ENCODE data around the gene LYSMD4. TPM values are rescaled to one million over a fixed set of nuclear protein-coding genes. Genes with fewer than 3 reads are reported as not detected.

The LYSMD4 gene
- total RNA-seq, 1 donor from 2014 or later: 13.1 TPM

DNA sequence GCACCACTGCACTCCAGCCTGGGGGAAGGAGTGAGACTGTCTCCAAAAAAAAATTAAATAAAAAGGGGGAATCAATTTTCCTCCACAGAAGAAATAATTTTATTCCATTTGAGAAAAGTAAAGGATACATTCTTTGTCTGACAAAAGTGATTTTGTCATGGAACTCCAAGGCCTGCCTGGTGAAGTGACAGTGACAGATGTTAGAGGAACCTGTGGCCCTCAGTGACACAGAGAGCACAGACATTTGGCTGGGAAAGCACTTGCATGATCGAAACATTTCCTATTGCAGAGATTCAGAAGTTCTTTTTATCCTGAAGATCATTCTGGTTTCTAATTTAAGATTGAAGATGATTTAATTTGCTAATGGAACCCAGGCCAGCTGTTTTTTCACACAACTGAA, 5.9 kb downstream of the LYSMD4 start:
- Mint-ChIP-seq H3K4me1 (ENCODE audit: low read depth) (peaks cover 27% of the 10 kb centered on the region), H3K4me3 (ENCODE audit: unreplicated experiment) (no peak overlapping the region), H3K27ac (ENCODE audit: unreplicated experiment) (no peak overlapping the region), H3K27me3 (ENCODE audit: low read depth) (no peaks in the 10 kb centered on the region), H3K36me3 (ENCODE audit: low read depth) (peaks cover 5% of the 10 kb centered on the region), H3K9me3 (ENCODE audit: low read depth) (peaks cover 7% of the 10 kb centered on the region)
- TF ChIP-seq, protein P1, sequence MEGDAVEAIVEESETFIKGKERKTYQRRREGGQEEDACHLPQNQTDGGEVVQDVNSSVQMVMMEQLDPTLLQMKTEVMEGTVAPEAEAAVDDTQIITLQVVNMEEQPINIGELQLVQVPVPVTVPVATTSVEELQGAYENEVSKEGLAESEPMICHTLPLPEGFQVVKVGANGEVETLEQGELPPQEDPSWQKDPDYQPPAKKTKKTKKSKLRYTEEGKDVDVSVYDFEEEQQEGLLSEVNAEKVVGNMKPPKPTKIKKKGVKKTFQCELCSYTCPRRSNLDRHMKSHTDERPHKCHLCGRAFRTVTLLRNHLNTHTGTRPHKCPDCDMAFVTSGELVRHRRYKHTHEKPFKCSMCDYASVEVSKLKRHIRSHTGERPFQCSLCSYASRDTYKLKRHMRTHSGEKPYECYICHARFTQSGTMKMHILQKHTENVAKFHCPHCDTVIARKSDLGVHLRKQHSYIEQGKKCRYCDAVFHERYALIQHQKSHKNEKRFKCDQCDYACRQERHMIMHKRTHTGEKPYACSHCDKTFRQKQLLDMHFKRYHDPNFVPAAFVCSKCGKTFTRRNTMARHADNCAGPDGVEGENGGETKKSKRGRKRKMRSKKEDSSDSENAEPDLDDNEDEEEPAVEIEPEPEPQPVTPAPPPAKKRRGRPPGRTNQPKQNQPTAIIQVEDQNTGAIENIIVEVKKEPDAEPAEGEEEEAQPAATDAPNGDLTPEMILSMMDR (IDR thresholded peaks at IDR 0.05): no peak
- no peak for DNase-seq (ENCODE audit: low spot score)

DNA sequence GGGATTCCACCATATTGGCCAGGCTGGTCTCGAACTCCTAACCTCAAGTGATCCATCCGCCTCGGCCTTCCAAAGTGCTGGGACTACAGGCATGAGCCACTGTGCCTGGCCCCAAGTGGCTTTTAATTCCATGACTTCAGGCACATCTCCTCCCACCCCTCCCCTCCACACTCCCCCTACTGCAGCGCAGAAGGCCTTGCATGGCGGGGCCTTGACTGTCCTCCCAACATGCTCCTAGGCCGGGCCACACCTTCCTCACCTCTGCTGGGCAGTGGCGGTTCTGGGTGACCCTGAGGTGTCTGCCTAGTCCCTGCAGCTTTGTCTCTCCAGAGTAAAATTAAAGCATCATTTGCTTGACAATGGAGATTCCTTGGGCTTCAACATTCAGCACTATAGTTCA, 6.9 kb downstream of the LYSMD4 start:
- no peak for DNase-seq (ENCODE audit: low spot score)
- Mint-ChIP-seq H3K27ac (ENCODE audit: unreplicated experiment) (no peak overlapping the region), H3K4me3 (ENCODE audit: unreplicated experiment) (no peak overlapping the region), H3K36me3 (ENCODE audit: low read depth) (peaks cover 5% of the 10 kb centered on the region), H3K4me1 (ENCODE audit: low read depth) (peaks cover 24% of the 10 kb centered on the region), H3K27me3 (ENCODE audit: low read depth) (no peaks in the 10 kb centered on the region), H3K9me3 (ENCODE audit: low read depth) (peaks cover 7% of the 10 kb centered on the region)
- TF ChIP-seq, protein P1 (IDR thresholded peaks at IDR 0.05): no peak

DNA sequence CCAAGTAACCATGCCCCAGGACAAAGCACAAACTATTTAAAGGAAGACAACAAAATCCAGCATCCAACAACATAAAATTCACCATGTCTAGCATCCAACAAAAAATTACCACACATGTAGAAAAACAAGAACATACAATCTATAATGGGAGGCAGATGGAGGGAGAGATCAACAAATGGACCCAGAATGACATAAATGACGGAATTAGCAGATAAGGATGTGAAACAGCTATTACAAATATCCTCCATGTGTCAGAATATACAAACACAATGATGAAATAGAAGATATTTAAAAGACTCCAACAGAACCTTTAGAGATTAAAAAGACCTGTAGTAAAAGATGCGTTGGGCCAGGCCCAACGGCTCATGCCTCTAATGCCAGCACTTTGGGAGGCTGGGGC, 10.8 kb downstream of the LYSMD4 start:
- TF ChIP-seq, protein P1 (IDR thresholded peaks at IDR 0.05): no peak
- no peak for DNase-seq (ENCODE audit: low spot score)

DNA sequence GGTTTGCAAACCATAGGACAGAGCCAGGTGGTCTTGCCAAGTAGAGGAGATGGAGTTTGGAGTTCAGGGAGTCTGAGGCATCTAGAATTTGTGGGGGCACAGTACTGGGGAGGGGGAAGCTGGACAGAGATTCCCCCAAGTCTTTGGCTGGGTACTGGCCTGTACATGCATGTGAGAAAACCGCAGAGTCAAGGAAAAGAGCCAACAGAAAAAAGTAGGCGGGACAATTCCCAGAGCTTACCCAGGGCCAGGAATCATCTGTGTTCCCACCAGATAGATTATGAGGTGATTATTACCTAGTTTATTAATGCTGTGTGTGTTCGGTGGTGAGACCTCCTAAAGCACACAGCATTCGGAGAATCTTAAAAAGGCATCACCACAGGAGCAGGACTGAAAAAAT, 11.3 kb downstream of the LYSMD4 start:
- TF ChIP-seq, protein P1 (IDR thresholded peaks at IDR 0.05): no peak
- H3K27me3 Mint-ChIP-seq (ENCODE audit: low read depth): no peaks in the 10 kb centered on the region
- H3K4me1 Mint-ChIP-seq (ENCODE audit: low read depth): peaks cover 45% of the 10 kb centered on the region
- no peak overlapping the region for H3K27ac Mint-ChIP-seq (ENCODE audit: unreplicated experiment)
- peaks cover 7% of the 10 kb centered on the region for H3K9me3 Mint-ChIP-seq (ENCODE audit: low read depth)
- DNase-seq (ENCODE audit: low spot score): no peak
- no peak overlapping the region for H3K4me3 Mint-ChIP-seq (ENCODE audit: unreplicated experiment)
- H3K36me3 Mint-ChIP-seq (ENCODE audit: low read depth): peaks cover 11% of the 10 kb centered on the region

More for the DNA sequence above, 10.8 kb downstream of the LYSMD4 start:
- no peak overlapping the region for H3K27ac Mint-ChIP-seq (ENCODE audit: unreplicated experiment)
- H3K4me1 Mint-ChIP-seq (ENCODE audit: low read depth): peaks cover 40% of the 10 kb centered on the region
- H3K4me3 Mint-ChIP-seq (ENCODE audit: unreplicated experiment): no peak overlapping the region
- no peaks in the 10 kb centered on the region for H3K27me3 Mint-ChIP-seq (ENCODE audit: low read depth)
- peaks cover 11% of the 10 kb centered on the region for H3K36me3 Mint-ChIP-seq (ENCODE audit: low read depth)
- H3K9me3 Mint-ChIP-seq (ENCODE audit: low read depth): peaks cover 7% of the 10 kb centered on the region

DNA sequence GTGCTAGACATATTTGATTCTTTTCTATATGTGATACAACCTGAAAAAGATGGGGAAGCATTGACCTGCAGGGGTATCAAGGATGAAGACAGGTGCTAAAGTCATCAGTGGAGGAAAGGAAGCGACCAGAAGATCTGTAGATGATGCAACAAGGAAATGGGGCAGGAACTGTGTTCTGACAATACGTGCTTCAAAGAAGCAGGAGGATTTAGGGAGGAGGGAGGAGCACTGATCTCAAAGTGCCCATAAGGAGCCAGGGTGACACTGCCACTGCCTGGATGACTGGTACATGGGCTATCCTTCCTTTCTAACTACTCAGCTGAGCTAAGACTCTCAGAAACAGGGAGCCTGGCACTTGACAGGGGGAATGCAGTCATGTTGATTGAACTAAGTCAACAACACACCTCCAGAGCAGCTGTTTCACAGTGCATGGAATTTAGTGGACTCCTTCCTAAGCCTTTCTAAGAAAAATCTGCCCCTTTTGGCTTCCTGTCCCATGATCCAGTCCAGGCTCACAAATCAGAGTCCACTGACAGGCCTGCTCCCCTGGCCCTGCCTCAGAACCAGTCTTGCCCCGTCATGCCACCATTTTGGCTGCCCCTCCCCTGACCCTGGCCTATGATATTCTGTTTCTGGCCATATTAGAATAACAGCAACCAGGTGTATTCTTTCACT, 12.0 kb downstream of the LYSMD4 start:
- Mint-ChIP-seq H3K36me3 (ENCODE audit: low read depth) (peaks cover 13% of the 10 kb centered on the region), H3K4me1 (ENCODE audit: low read depth) (peaks cover 52% of the 10 kb centered on the region), H3K4me3 (ENCODE audit: unreplicated experiment) (no peak overlapping the region), H3K9me3 (ENCODE audit: low read depth) (peaks cover 7% of the 10 kb centered on the region), H3K27ac (ENCODE audit: unreplicated experiment) (peak overlapping the region; percentile 19), H3K27me3 (ENCODE audit: low read depth) (no peaks in the 10 kb centered on the region)
- TF ChIP-seq, protein P1 (IDR thresholded peaks at IDR 0.05): no peak
- no peak for DNase-seq (ENCODE audit: low spot score)
